ENCODE data around the gene CFAP91. TPM values are rescaled to one million over a fixed set of nuclear protein-coding genes. Genes with fewer than 3 reads are reported as not detected.

CFAP91 gene
- total RNA-seq, 2 donors from 2014 or later = 1.5 to 3.1 TPM

GRCh38 chr3:119748991-119749390, 46.2 kb downstream of the CFAP91 start:
- no peak for TF ChIP-seq CTCF (IDR thresholded peaks at IDR 0.05)
- H3K36me3 ChIP-seq = no peaks in the 10 kb centered on the region

GRCh38 chr3:119751423-119751822, 48.6 kb downstream of the CFAP91 start:
- Histone ChIP-seq H3K9me3 (peaks cover 0 to 17% of the 10 kb centered on the region in 2 donors), H3K27me3 (no peaks in the 10 kb centered on the region), H3K27ac (no peak overlapping the region), H3K4me1 (no peaks in the 10 kb centered on the region), H3K36me3 (no peaks in the 10 kb centered on the region), H3K4me3 (no peak overlapping the region)
- TF ChIP-seq CTCF (IDR thresholded peaks at IDR 0.05) = no peak
- no peak for DNase-seq (ENCODE audit: low spot score)

More at GRCh38 chr3:119748991-119749390, 46.2 kb downstream of the CFAP91 start:
- no peak overlapping the region for H3K4me3 ChIP-seq
- no peaks in the 10 kb centered on the region for H3K27me3 ChIP-seq
- H3K9me3 ChIP-seq = peaks cover 0 to 11% of the 10 kb centered on the region in 2 donors
- DNase-seq (ENCODE audit: low spot score) = no peak
- H3K27ac ChIP-seq = no peak overlapping the region
- H3K4me1 ChIP-seq = no peaks in the 10 kb centered on the region

Other genes starting within 250 kb of the CFAP91 start
- gene TMEM39A, start 239.4 kb upstream of the CFAP91 start, total RNA-seq = 10 to 100 TPM; 21.2 to 21.5 TPM
- 1 to 10 TPM; 6.8 to 8.4 TPM for gene POGLUT1, start 234.1 kb upstream of the CFAP91 start, total RNA-seq
- gene TIMMDC1, start 204.5 kb upstream of the CFAP91 start, total RNA-seq = 100 to 1,000 TPM in 1 of 2 donors, 10 to 100 TPM in 1; 79.9 to 108 TPM
- under 1 TPM; 0.20 to 0.67 TPM for gene CD80, start 143.4 kb upstream of the CFAP91 start, total RNA-seq
- gene ADPRH, start 123.5 kb upstream of the CFAP91 start, total RNA-seq = 1 to 10 TPM; 7.5 to 9.7 TPM
- 10 to 100 TPM in 1 of 2 donors, 1 to 10 TPM in 1; 6.7 to 11.6 TPM for gene PLA1A, start 105.1 kb upstream of the CFAP91 start, total RNA-seq
- gene POPDC2, start 42.4 kb upstream of the CFAP91 start, total RNA-seq = 100 to 1,000 TPM; 679 to 853 TPM
- gene COX17, start 25.6 kb upstream of the CFAP91 start, total RNA-seq = 10 to 100 TPM; 75.8 to 93.9 TPM
- gene NR1I2, start 79.1 kb downstream of the CFAP91 start, total RNA-seq = under 1 TPM in 1 of 2 donors, not detected in 1; 0.82 TPM